Stimulated activated naive B cell treated with anti-CD40 and anti-IgM and Interleukin-4, amounts not matched to agents 10 μg/mL and 1 μg/mL and 100 μg/mL, for 72 hours (primary cell): ENCODE results near the gene IQGAP1.
"Not testable (repeated sequence)": the region's sequence is repeated elsewhere in the genome, so short reads cannot be mapped to it uniquely, and the experiment has no call there.

Experiments used
- ATAC-seq, 2 donors: fragments of 150-1000 bp; cut with Tn5 transposase; replicated peaks; 2 replicates each; pipeline ENCODE4 v1.10.0; 2021; ENCODE audit warnings: moderate library complexity in 1 of 2
- DNase-seq: peaks from one replicate; pipeline ENCODE4 v3.0.0; 2021
- H3K27ac Mint-ChIP-seq: one replicate; pipeline ENCODE4 v1.8.0; 2022; ENCODE audit warnings: mild to moderate bottlenecking, mixed read lengths
- H3K27me3 Mint-ChIP-seq, 2 donors: one replicate each; pipeline ENCODE4 v1.8.0; 2022; ENCODE audit warnings: mixed read lengths in 2 of 2
- H3K36me3 Mint-ChIP-seq, 2 donors: one replicate each; pipeline ENCODE4 v1.8.0; 2022; ENCODE audit warnings: mixed read lengths in 2 of 2, mild to moderate bottlenecking in 1 of 2
- H3K4me1 Mint-ChIP-seq, 2 donors: one replicate each; pipeline ENCODE4 v1.8.0; 2022; ENCODE audit warnings: mixed read lengths in 2 of 2, mild to moderate bottlenecking in 1 of 2
- H3K4me3 Mint-ChIP-seq, 2 donors: one replicate each; pipeline ENCODE4 v1.8.0; 2022; ENCODE audit warnings: mild to moderate bottlenecking in 2 of 2, mixed read lengths in 2 of 2, moderate library complexity in 1 of 2
- H3K9me3 Mint-ChIP-seq, 2 donors: one replicate each; pipeline ENCODE4 v1.8.0; 2022; ENCODE audit warnings: mixed read lengths in 2 of 2, mild to moderate bottlenecking in 1 of 2

Gene IQGAP1

GRCh38 chr15:90483012-90483307 lies 94.9 kb downstream of the IQGAP1 start:
- no peaks in the 10 kb centered on the region for H3K9me3 Mint-ChIP-seq
- no peak for ATAC-seq
- no peaks in the 10 kb centered on the region for H3K27me3 Mint-ChIP-seq
- peaks cover 22 to 31% of the 10 kb centered on the region in 2 donors for H3K4me1 Mint-ChIP-seq
- no peak overlapping the region for H3K27ac Mint-ChIP-seq
- DNase-seq = no peak
- H3K4me3 Mint-ChIP-seq = no peak overlapping the region
- H3K36me3 Mint-ChIP-seq = peaks cover 53 to 75% of the 10 kb centered on the region in 2 donors

- H3K27ac Mint-ChIP-seq = no peak overlapping the region
- DNase-seq (no peak), ATAC-seq (no peak)
- H3K4me3 Mint-ChIP-seq = no peak overlapping the region
- H3K27me3 Mint-ChIP-seq = no peaks in the 10 kb centered on the region
- H3K4me1 Mint-ChIP-seq = peaks cover 19 to 25% of the 10 kb centered on the region in 2 donors
- no peaks in the 10 kb centered on the region for H3K9me3 Mint-ChIP-seq
- H3K36me3 Mint-ChIP-seq = peaks cover 52 to 74% of the 10 kb centered on the region in 2 donors
Measured at GRCh38 chr15:90483637-90484036, 95.6 kb downstream of the IQGAP1 start.

DNA sequence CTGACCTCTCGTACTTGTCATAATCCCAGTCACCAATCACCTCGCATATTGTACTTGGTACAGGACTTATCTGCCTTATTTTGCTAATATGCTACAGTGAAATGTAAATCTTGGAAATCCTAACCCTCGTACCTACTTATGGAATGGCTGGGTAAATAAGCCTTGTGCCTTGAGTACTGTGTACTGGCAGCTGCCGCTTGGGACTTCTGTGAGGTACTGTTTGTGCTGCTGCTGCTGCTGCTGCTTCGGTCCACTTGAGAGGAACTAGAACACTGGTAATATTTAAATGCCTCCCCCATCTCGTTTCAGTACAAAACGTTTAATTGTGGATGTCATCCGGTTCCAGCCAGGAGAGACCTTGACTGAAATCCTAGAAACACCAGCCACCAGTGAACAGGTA lies 99.1 kb downstream of the IQGAP1 start:
- peak overlapping the region; percentile 68 for H3K27ac Mint-ChIP-seq
- DNase-seq = no peak
- H3K4me3 Mint-ChIP-seq = no peak overlapping the region
- ATAC-seq = no peak
- no peaks in the 10 kb centered on the region for H3K27me3 Mint-ChIP-seq
- H3K9me3 Mint-ChIP-seq = no peaks in the 10 kb centered on the region
- H3K4me1 Mint-ChIP-seq = peaks cover 0 to 2% of the 10 kb centered on the region in 2 donors
- H3K36me3 Mint-ChIP-seq = peaks cover 53 to 76% of the 10 kb centered on the region in 2 donors

- ATAC-seq (no peak), DNase-seq (no peak)
- H3K9me3 Mint-ChIP-seq = no peaks in the 10 kb centered on the region
- H3K27me3 Mint-ChIP-seq = no peaks in the 10 kb centered on the region
- peaks cover 56 to 73% of the 10 kb centered on the region in 2 donors for H3K36me3 Mint-ChIP-seq
- no peaks in the 10 kb centered on the region for H3K4me1 Mint-ChIP-seq
- H3K27ac Mint-ChIP-seq = no peak overlapping the region
- H3K4me3 Mint-ChIP-seq = no peak overlapping the region
Measured at GRCh38 chr15:90489514-90489913, 101.5 kb downstream of the IQGAP1 start.

DNA sequence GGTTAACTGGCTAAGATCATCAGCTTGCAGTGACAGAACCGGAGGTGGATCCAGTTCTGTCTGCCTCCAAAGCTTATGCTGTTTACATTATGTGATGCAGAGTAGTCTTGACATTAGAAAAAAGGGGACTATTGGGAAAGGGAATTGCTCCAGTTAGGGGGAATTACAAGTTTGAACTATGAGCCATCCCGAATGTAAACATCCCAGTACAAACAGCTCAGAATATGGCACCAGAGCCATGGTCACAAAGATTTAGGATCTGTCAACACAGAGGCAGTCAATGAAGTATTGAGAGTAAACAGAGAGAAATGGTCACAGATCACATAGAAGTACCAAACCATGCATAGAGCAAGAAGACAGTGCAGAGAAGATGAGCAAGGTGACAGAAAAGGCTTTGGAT lies 101.9 kb downstream of the IQGAP1 start:
- H3K36me3 Mint-ChIP-seq = peaks cover 54 to 69% of the 10 kb centered on the region in 2 donors

GRCh38 chr15:90493647-90494046 lies 105.6 kb downstream of the IQGAP1 start:
- no peak for ATAC-seq
- Mint-ChIP-seq H3K4me1 (peaks cover 0 to 4% of the 10 kb centered on the region in 2 donors), H3K4me3 (no peak overlapping the region), H3K27me3 (no peaks in the 10 kb centered on the region), H3K27ac (no peak overlapping the region), H3K9me3 (no peaks in the 10 kb centered on the region), H3K36me3 (peaks cover 42 to 61% of the 10 kb centered on the region in 2 donors)
- no peak for DNase-seq

More for the DNA sequence above, 101.9 kb downstream of the IQGAP1 start:
- Mint-ChIP-seq H3K9me3 (no peaks in the 10 kb centered on the region), H3K27me3 (no peaks in the 10 kb centered on the region), H3K4me3 (no peak overlapping the region), H3K27ac (no peak overlapping the region), H3K4me1 (no peaks in the 10 kb centered on the region)
- DNase-seq (no peak), ATAC-seq (no peak)

DNA sequence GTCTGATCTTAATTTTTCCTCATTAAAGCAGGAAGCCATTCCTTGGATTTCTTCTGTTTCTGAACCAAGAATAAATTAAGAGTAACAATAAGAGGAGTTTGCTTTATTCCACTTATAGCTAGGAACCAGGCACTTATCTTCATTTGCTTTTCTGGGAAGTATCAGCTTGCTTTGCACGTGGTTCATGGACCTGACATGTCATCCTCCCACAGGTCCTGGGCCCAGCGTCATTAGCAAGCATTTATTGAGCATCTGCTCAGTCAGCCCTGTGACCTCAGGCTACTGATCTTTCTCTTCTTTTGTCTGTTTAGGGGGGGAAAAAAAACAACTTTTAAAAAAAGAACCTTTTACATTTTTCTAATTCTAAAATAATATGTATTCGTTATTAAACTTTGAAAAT lies 107.0 kb downstream of the IQGAP1 start:
- H3K27me3 Mint-ChIP-seq = no peaks in the 10 kb centered on the region
- peaks cover 0 to 4% of the 10 kb centered on the region in 2 donors for H3K4me1 Mint-ChIP-seq
- DNase-seq (no peak), ATAC-seq (no peak)
- no peaks in the 10 kb centered on the region for H3K9me3 Mint-ChIP-seq
- H3K36me3 Mint-ChIP-seq = peaks cover 44 to 58% of the 10 kb centered on the region in 2 donors
- H3K27ac Mint-ChIP-seq = no peak overlapping the region
- no peak overlapping the region for H3K4me3 Mint-ChIP-seq

GRCh38 chr15:90496791-90497190 lies 108.7 kb downstream of the IQGAP1 start:
- no peaks in the 10 kb centered on the region for H3K9me3 Mint-ChIP-seq
- ATAC-seq (no peak), DNase-seq (no peak)
- peaks cover 40 to 53% of the 10 kb centered on the region in 2 donors for H3K36me3 Mint-ChIP-seq
- peaks cover 3 to 4% of the 10 kb centered on the region in 2 donors for H3K4me1 Mint-ChIP-seq
- no peaks in the 10 kb centered on the region for H3K27me3 Mint-ChIP-seq
- H3K4me3 Mint-ChIP-seq = no peak overlapping the region
- H3K27ac Mint-ChIP-seq = no peak overlapping the region

DNA sequence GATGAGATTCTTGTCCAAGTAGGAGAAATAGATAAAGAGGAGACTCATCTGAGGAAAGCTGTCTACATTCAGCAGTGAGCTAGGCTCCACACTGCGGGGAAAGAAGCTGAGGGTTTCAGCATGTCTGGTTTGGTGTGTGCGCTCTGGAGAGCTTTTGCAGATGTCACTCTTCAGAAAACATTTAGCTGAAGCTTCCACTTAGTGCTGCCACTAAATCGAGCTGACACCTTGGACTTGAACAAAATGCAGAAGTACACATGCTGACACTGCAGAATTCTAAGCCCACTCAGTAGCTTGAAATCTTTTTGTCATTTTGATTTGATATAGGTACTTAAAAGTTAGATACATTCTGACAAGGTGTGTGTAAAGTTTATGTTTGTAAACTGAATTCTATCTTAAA lies 109.3 kb downstream of the IQGAP1 start:
- Mint-ChIP-seq H3K27me3 (no peaks in the 10 kb centered on the region), H3K36me3 (peaks cover 40 to 53% of the 10 kb centered on the region in 2 donors), H3K4me1 (peaks cover 7 to 8% of the 10 kb centered on the region in 2 donors), H3K9me3 (no peaks in the 10 kb centered on the region), H3K27ac (no peak overlapping the region), H3K4me3 (no peak overlapping the region)
- no peak for ATAC-seq
- no peak for DNase-seq

- H3K9me3 Mint-ChIP-seq = no peaks in the 10 kb centered on the region
- H3K27ac Mint-ChIP-seq = no peak overlapping the region
- H3K4me1 Mint-ChIP-seq = peaks cover 7 to 8% of the 10 kb centered on the region in 2 donors
- H3K27me3 Mint-ChIP-seq = no peaks in the 10 kb centered on the region
- ATAC-seq (no peak), DNase-seq (no peak)
- H3K4me3 Mint-ChIP-seq = no peak overlapping the region
- peaks cover 41 to 50% of the 10 kb centered on the region in 2 donors for H3K36me3 Mint-ChIP-seq
Measured at GRCh38 chr15:90497912-90498311, 109.9 kb downstream of the IQGAP1 start.

GRCh38 chr15:90500171-90500570 lies 112.1 kb downstream of the IQGAP1 start:
- Mint-ChIP-seq H3K4me3 (no peak overlapping the region), H3K4me1 (peaks cover 8% of the 10 kb centered on the region in 2 donors), H3K27ac (peak overlapping the region; percentile 0), H3K27me3 (no peaks in the 10 kb centered on the region), H3K9me3 (no peaks in the 10 kb centered on the region), H3K36me3 (peaks cover 35 to 40% of the 10 kb centered on the region in 2 donors)
- DNase-seq (no peak), ATAC-seq (no peak)

- no peak overlapping the region for H3K27ac Mint-ChIP-seq
- H3K36me3 Mint-ChIP-seq = peaks cover 29 to 34% of the 10 kb centered on the region in 2 donors
- H3K4me1 Mint-ChIP-seq = peaks cover 6 to 8% of the 10 kb centered on the region in 2 donors
- H3K9me3 Mint-ChIP-seq = no peaks in the 10 kb centered on the region
- no peaks in the 10 kb centered on the region for H3K27me3 Mint-ChIP-seq
- H3K4me3 Mint-ChIP-seq = no peak overlapping the region
- no peak for DNase-seq
- peak; percentile 76 to 86 for ATAC-seq
Measured at GRCh38 chr15:90501898-90502297, 113.9 kb downstream of the IQGAP1 start.

DNA sequence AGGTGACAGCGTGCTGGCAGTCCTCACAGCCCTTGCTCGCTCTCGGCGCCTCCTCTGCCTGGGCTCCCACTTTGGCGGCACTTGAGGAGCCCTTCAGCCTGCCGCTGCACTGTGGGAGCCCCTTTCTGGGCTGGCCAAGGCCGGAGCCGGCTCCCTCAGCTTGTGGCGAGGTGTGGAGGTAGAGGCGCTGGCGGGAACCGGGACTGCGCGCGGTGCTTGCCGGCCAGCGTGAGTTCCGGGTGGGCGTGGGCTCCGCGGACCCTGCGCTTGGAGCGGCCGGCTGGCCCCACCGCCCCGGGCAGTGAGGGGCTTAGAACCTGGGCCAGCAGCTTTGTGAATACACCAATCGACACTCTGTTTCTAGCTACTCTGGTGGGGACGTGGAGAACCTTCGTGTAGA lies 122.7 kb downstream of the IQGAP1 start:
- not testable (repeated sequence) for H3K4me1 Mint-ChIP-seq, H3K27me3 Mint-ChIP-seq

GRCh38 chr15:90511211-90511618 lies 123.2 kb downstream of the IQGAP1 start:
- not testable (repeated sequence) for H3K9me3 Mint-ChIP-seq, H3K36me3 Mint-ChIP-seq, H3K4me1 Mint-ChIP-seq, DNase-seq, H3K27ac Mint-ChIP-seq, H3K27me3 Mint-ChIP-seq, ATAC-seq, H3K4me3 Mint-ChIP-seq

More for the DNA sequence above, 122.7 kb downstream of the IQGAP1 start:
- not testable (repeated sequence) for ATAC-seq, H3K4me3 Mint-ChIP-seq, DNase-seq, H3K36me3 Mint-ChIP-seq, H3K9me3 Mint-ChIP-seq, H3K27ac Mint-ChIP-seq

DNA sequence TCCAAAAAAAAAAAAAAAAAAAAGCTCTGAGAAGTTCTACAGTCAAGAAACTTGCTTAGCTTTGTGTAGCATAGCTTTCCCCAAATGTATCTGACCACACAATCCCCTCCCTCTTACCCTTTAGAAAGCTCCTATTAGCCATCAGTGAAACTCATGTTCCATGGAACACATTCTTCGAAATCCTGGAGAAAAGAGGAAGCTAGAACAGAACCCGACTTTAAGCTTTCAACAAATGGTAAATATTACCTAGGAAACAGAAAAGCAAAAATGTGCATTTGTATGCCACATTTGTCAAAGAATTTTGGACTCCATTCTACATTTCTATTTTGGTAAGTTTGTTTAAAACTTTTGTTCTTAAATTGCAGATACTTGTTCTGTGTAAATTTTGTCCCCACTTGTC lies 124.2 kb downstream of the IQGAP1 start:
- no peaks in the 10 kb centered on the region for H3K9me3 Mint-ChIP-seq
- no peak overlapping the region for H3K4me3 Mint-ChIP-seq
- DNase-seq (no peak), ATAC-seq (no peak)
- H3K27ac Mint-ChIP-seq = no peak overlapping the region
- no peaks in the 10 kb centered on the region for H3K36me3 Mint-ChIP-seq
- H3K27me3 Mint-ChIP-seq = no peaks in the 10 kb centered on the region
- peaks cover 6 to 13% of the 10 kb centered on the region in 2 donors for H3K4me1 Mint-ChIP-seq

DNA sequence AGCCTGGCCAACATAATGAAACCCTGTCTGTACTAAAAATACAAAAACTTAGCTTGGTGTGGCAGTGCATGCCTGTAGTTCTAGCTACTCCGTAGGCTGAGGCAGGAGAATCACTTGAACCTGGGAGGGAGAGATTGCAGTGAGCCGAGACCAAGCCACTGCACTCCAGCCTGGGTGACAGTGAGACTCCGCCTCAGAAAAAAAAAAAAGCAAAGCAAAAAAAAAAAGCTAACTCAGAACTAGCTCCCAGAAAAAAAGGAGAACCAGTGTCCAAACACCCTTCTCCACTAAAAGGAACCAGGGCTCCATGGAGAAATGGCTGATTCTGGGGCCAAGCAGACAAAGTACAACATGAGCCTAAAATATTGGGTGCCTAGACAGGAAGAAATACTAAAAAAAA lies 124.9 kb downstream of the IQGAP1 start:
- Mint-ChIP-seq H3K4me3 (no peak overlapping the region), H3K36me3 (no peaks in the 10 kb centered on the region), H3K9me3 (no peaks in the 10 kb centered on the region), H3K27ac (no peak overlapping the region), H3K4me1 (peaks cover 6 to 13% of the 10 kb centered on the region in 2 donors), H3K27me3 (no peaks in the 10 kb centered on the region)
- no peak for ATAC-seq
- DNase-seq = no peak
